ENCODE data around the gene ACADS.

ACADS gene

GRCh38 chr12:120735181-120735580 is 9.6 kb downstream of the ACADS start:
- ChIA-PET CTCF (no interaction called here), POLR2A (no interaction called here)
- H3K27ac ChIP-seq (ENCODE audit: extremely low read depth, low read depth, low read length): no peak overlapping the region

GRCh38 chr12:120736404-120737331 is 11.0 kb downstream of the ACADS start:
- Histone ChIP-seq H3K4me3 (ENCODE audit: low read depth, low read length) (no peak overlapping the region), H3K4me1 (ENCODE audit: control insufficient read depth, insufficient read depth, low read length) (no peaks in the 10 kb centered on the region), H3K27ac (ENCODE audit: extremely low read depth, low read depth, low read length) (no peak overlapping the region), H3K9me3 (ENCODE audit: control insufficient read depth, insufficient read depth, low read depth, low read length) (no peaks in the 10 kb centered on the region), H3K36me3 (ENCODE audit: control insufficient read depth in 2 of 2, insufficient read depth in 1 of 2, low read length in 2 of 2) (peaks cover 0 to 27% of the 10 kb centered on the region in 2 experiments; a peak in 2 of 3 replicates)
- CTCF ChIA-PET: interaction anchor here (0.6 to 2.0 kb wide), 2 partner anchors 227 to 235 kb away, joined by 4 to 5 read pairs; no protein-coding TSS in a partner anchor
- POLR2A ChIA-PET: no interaction called here
- TF ChIP-seq OVOL3 (tag by site-specific recombination; IDR thresholded peaks at IDR 0.05) (no peak), ZNF623 (tag by site-specific recombination; IDR thresholded peaks at IDR 0.05) (peak; percentile 87), ZSCAN4 (tag by site-specific recombination; IDR thresholded peaks at IDR 0.05) (no peak), ZBTB17 (tag by site-specific recombination; IDR thresholded peaks at IDR 0.05) (peak; percentile 86)

More at GRCh38 chr12:120735181-120735580, 9.6 kb downstream of the ACADS start:
- no peaks in the 10 kb centered on the region for H3K9me3 ChIP-seq (ENCODE audit: control insufficient read depth, insufficient read depth, low read depth, low read length)
- H3K4me3 ChIP-seq (ENCODE audit: low read depth, low read length): no peak overlapping the region
- peaks cover 4 to 34% of the 10 kb centered on the region in 2 experiments; a peak in 2 of 3 replicates for H3K36me3 ChIP-seq (ENCODE audit: control insufficient read depth in 2 of 2, insufficient read depth in 1 of 2, low read length in 2 of 2)
- no peaks in the 10 kb centered on the region for H3K4me1 ChIP-seq (ENCODE audit: control insufficient read depth, insufficient read depth, low read length)
- no peak for TF ChIP-seq PRDM4 (tag by site-specific recombination; IDR thresholded peaks at IDR 0.05)

GRCh38 chr12:120737557-120738251 is 12.1 kb downstream of the ACADS start:
- H3K4me1 ChIP-seq (ENCODE audit: control insufficient read depth, insufficient read depth, low read length): no peaks in the 10 kb centered on the region
- no peak overlapping the region for H3K27ac ChIP-seq (ENCODE audit: extremely low read depth, low read depth, low read length)
- H3K4me3 ChIP-seq (ENCODE audit: low read depth, low read length): no peak overlapping the region
- ChIA-PET CTCF (interaction anchor here (0.5 to 2.0 kb wide), 3 partner anchors 226 to 800 kb away, joined by 3 to 5 read pairs (median 4); no protein-coding TSS in a partner anchor), POLR2A (no interaction called here)
- no peaks in the 10 kb centered on the region for H3K9me3 ChIP-seq (ENCODE audit: control insufficient read depth, insufficient read depth, low read depth, low read length)
- peak; percentile 14; the same call in 1 of the 2 replicates for TF ChIP-seq ZNF654 (tag by site-specific recombination; IDR thresholded peaks at IDR 0.05; ENCODE audit: low read depth)
- no peak for TF ChIP-seq PATZ1 (tag by site-specific recombination; IDR thresholded peaks at IDR 0.05)
- H3K36me3 ChIP-seq (ENCODE audit: control insufficient read depth in 2 of 2, insufficient read depth in 1 of 2, low read length in 2 of 2): peaks cover 0 to 27% of the 10 kb centered on the region in 2 experiments; a peak in 2 of 3 replicates

All from HEK293 (cell line).